ENCODE measurements around the gene BMAL1.

BMAL1 gene

DNA sequence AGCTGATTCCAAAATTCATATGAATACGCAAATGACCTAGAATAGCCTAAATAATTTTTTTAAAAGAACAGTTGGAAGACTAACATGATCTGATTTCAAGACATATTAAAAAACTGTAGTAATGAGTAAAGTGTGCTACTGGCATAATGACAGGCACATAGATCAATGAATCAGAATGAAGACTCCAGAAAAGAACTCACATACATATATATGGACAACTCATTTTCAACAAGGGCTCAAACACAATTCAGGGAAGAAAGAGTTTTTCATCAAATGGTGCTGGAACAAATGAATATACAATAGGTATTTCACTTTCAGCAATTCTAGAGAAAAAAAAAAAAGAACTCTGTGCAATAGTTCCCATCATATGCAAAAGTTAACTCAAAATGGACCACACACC lies 151.7 kb downstream of the BMAL1 start:
- Histone ChIP-seq H3K4me2 (ENCODE audit: insufficient read depth, low read length) (no peak overlapping the region), H3K36me3 (ENCODE audit: insufficient read depth, low read length) (no peaks in the 10 kb centered on the region), H3K27me3 (ENCODE audit: insufficient read depth, low read length, poor library complexity) (no peaks in the 10 kb centered on the region), H3K9me3 (ENCODE audit: insufficient read depth, low read length, severe bottlenecking) (peaks cover 11% of the 10 kb centered on the region), H3K4me1 (ENCODE audit: insufficient read depth, low read length) (no peaks in the 10 kb centered on the region), H3K9ac (ENCODE audit: low read depth, low read length) (no peak overlapping the region), H4K20me1 (ENCODE audit: insufficient read depth, low read length) (peaks cover 7% of the 10 kb centered on the region; the same call in 1 of the 2 replicates), H3K79me2 (ENCODE audit: insufficient read depth, low read length) (peaks cover 34% of the 10 kb centered on the region), H3K4me3 (ENCODE audit: low read depth in 1 of 2, low read length in 2 of 2) (no peak overlapping the region), H3K27ac (ENCODE audit: low read length) (no peak overlapping the region), H2AFZ (ENCODE audit: low read depth, low read length) (no peak overlapping the region)
- TF ChIP-seq, protein P1, sequence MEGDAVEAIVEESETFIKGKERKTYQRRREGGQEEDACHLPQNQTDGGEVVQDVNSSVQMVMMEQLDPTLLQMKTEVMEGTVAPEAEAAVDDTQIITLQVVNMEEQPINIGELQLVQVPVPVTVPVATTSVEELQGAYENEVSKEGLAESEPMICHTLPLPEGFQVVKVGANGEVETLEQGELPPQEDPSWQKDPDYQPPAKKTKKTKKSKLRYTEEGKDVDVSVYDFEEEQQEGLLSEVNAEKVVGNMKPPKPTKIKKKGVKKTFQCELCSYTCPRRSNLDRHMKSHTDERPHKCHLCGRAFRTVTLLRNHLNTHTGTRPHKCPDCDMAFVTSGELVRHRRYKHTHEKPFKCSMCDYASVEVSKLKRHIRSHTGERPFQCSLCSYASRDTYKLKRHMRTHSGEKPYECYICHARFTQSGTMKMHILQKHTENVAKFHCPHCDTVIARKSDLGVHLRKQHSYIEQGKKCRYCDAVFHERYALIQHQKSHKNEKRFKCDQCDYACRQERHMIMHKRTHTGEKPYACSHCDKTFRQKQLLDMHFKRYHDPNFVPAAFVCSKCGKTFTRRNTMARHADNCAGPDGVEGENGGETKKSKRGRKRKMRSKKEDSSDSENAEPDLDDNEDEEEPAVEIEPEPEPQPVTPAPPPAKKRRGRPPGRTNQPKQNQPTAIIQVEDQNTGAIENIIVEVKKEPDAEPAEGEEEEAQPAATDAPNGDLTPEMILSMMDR (IDR thresholded peaks at IDR 0.05; ENCODE audit: borderline replicate concordance, extremely low read depth, low read length, poor library complexity, severe bottlenecking): no peak
- TF ChIP-seq EZH2 (IDR thresholded peaks at IDR 0.05; ENCODE audit: borderline replicate concordance, low read depth, low read length, severe bottlenecking): no peak
- no peak for DNase-seq
- no peak for ATAC-seq (ENCODE audit: insufficient read depth, low read depth)

DNA sequence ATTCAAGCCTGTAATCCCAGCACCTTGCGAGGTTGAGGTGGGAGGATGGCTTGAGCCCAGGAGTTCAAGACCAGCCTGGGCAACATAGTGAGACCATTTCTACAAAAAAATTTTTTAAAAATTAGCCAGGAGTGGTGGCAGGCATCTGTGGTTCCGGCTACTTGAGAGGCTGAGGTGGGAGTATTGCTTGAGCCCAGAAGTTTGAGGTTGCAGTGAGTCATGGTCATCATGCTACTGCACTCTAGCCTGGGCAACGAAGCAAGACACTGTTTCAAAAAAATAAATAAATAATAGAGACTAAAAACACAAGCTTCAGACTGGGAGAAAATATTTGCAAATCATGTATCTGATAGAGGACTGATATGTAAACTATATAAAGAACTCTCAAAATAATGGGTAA lies 152.2 kb downstream of the BMAL1 start:
- H4K20me1 ChIP-seq (ENCODE audit: insufficient read depth, low read length): peaks cover 2% of the 10 kb centered on the region; the same call in 1 of the 2 replicates
- no peak overlapping the region for H3K4me2 ChIP-seq (ENCODE audit: insufficient read depth, low read length)
- ATAC-seq (ENCODE audit: insufficient read depth, low read depth): no peak
- H3K36me3 ChIP-seq (ENCODE audit: insufficient read depth, low read length): no peaks in the 10 kb centered on the region
- no peak for DNase-seq
- no peaks in the 10 kb centered on the region for H3K27me3 ChIP-seq (ENCODE audit: insufficient read depth, low read length, poor library complexity)
- peaks cover 28% of the 10 kb centered on the region for H3K79me2 ChIP-seq (ENCODE audit: insufficient read depth, low read length)
- H3K27ac ChIP-seq (ENCODE audit: low read length): no peak overlapping the region
- no peaks in the 10 kb centered on the region for H3K4me1 ChIP-seq (ENCODE audit: insufficient read depth, low read length)
- H3K9me3 ChIP-seq (ENCODE audit: insufficient read depth, low read length, severe bottlenecking): peaks cover 11% of the 10 kb centered on the region
- no peak overlapping the region for H2AFZ ChIP-seq (ENCODE audit: low read depth, low read length)
- no peak overlapping the region for H3K9ac ChIP-seq (ENCODE audit: low read depth, low read length)
- TF ChIP-seq, protein P1 (IDR thresholded peaks at IDR 0.05; ENCODE audit: borderline replicate concordance, extremely low read depth, low read length, poor library complexity, severe bottlenecking): no peak
- TF ChIP-seq EZH2 (IDR thresholded peaks at IDR 0.05; ENCODE audit: borderline replicate concordance, low read depth, low read length, severe bottlenecking): no peak
- no peak overlapping the region for H3K4me3 ChIP-seq (ENCODE audit: low read depth in 1 of 2, low read length in 2 of 2)

DNA sequence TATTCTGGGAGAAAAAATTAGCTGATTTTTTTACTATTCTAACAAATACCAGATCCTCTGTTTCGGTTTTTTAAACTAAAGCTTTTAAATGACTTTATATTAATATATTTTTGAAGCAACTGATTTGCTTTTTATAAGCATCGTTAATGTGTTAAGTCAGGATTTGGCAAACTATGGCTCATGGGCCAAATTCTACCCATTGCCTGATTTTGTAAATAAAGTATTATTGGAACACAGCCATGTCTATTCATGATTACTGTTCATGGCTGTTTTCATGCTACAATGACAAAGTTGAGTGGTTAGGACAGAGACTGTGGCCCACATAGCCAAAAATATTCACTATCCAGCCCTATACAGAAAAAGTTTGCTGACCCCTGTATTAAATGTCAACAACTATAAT lies 155.8 kb downstream of the BMAL1 start:
- Histone ChIP-seq H3K27me3 (ENCODE audit: insufficient read depth, low read length, poor library complexity) (no peaks in the 10 kb centered on the region), H3K9me3 (ENCODE audit: insufficient read depth, low read length, severe bottlenecking) (no peaks in the 10 kb centered on the region), H3K9ac (ENCODE audit: low read depth, low read length) (no peak overlapping the region), H3K79me2 (ENCODE audit: insufficient read depth, low read length) (0 out of 2 replicates have a peak, but pooled peaks cover 12% of the 10 kb centered on the region), H2AFZ (ENCODE audit: low read depth, low read length) (no peak overlapping the region), H4K20me1 (ENCODE audit: insufficient read depth, low read length) (0 out of 2 replicates have a peak, but pooled peaks cover 5% of the 10 kb centered on the region), H3K4me2 (ENCODE audit: insufficient read depth, low read length) (no peak overlapping the region), H3K36me3 (ENCODE audit: insufficient read depth, low read length) (no peaks in the 10 kb centered on the region), H3K27ac (ENCODE audit: low read length) (no peak overlapping the region), H3K4me1 (ENCODE audit: insufficient read depth, low read length) (no peaks in the 10 kb centered on the region), H3K4me3 (ENCODE audit: low read depth in 1 of 2, low read length in 2 of 2) (no peak overlapping the region)
- no peak for DNase-seq
- no peak for ATAC-seq (ENCODE audit: insufficient read depth, low read depth)
- TF ChIP-seq, protein P1 (IDR thresholded peaks at IDR 0.05; ENCODE audit: borderline replicate concordance, extremely low read depth, low read length, poor library complexity, severe bottlenecking): no peak
- TF ChIP-seq EZH2 (IDR thresholded peaks at IDR 0.05; ENCODE audit: borderline replicate concordance, low read depth, low read length, severe bottlenecking): no peak

Measured in DND-41 (cell line).